Keratinocyte (primary cell): ENCODE results near the gene MYORG. TPM values are rescaled to one million over a fixed set of nuclear protein-coding genes. Genes with fewer than 3 reads are reported as not detected.

Source experiments
- DNase-seq: peaks from one replicate; pipeline ENCODE4 v3.0.0-alpha.2; 2011; ENCODE audit warnings: low read depth, missing footprints, low spot score
- FAIRE-seq: peaks from 2 replicates; lab custom pipeline; 2011; peaks lifted over from hg19 to GRCh38; lab: Jason Lieb, UNC
- H2AFZ ChIP-seq: 2 replicates; pipeline ENCODE4 v1.6.0; 2012; ENCODE audit warnings: low read length, control low read depth, inconsistent platforms; ENCODE audit not compliant: control insufficient read depth
- H3K27ac ChIP-seq: 2 replicates; pipeline ENCODE4 v1.5.1; 2011; ENCODE audit warnings: low read length; ENCODE audit not compliant: control insufficient read depth, insufficient read depth
- H3K27me3 ChIP-seq: 3 replicates; pipeline ENCODE4 v1.6.0; 2011; ENCODE audit warnings: low read length; ENCODE audit not compliant: control insufficient read depth, insufficient read depth; ENCODE audit errors: extremely low read depth
- H3K36me3 ChIP-seq, 2 experiments: 2 replicates in 1 of 2; 3 replicates in 1 of 2; pipeline ENCODE4 v1.5.1; 2011; ENCODE audit warnings: low read length in 2 of 2, mild to moderate bottlenecking in 1 of 2; ENCODE audit not compliant: control insufficient read depth in 2 of 2, insufficient read depth in 2 of 2; ENCODE audit errors: extremely low read depth in 1 of 2
- H3K4me1 ChIP-seq: 3 replicates; pipeline ENCODE4 v1.5.1; 2011; ENCODE audit warnings: low read length; ENCODE audit not compliant: control insufficient read depth, insufficient read depth; ENCODE audit errors: extremely low read depth
- H3K4me2 ChIP-seq: 3 replicates; pipeline ENCODE4 v1.6.0; 2011; ENCODE audit warnings: low read depth, low read length; ENCODE audit not compliant: control insufficient read depth, insufficient read depth; ENCODE audit errors: extremely low read depth
- H3K4me3 ChIP-seq, 3 experiments: fragments of 200-600 bp in 1 of 3; sonication (generic) in 1 of 3; 2 replicates in 2 of 3; 3 replicates in 1 of 3; pipeline ENCODE4 v1.5.1; 2011 to 2016; ENCODE audit warnings: low read length in 3 of 3, mild to moderate bottlenecking in 3 of 3, control low read depth in 2 of 3, inconsistent platforms in 1 of 3, low read depth in 1 of 3, mixed read lengths in 1 of 3, mixed run types in 1 of 3, moderate library complexity in 1 of 3; ENCODE audit not compliant: control insufficient read depth in 2 of 3, insufficient read depth in 2 of 3; ENCODE audit errors: extremely low read depth in 1 of 3
- H3K79me2 ChIP-seq: 2 replicates; pipeline ENCODE4 v1.6.0; 2012; ENCODE audit warnings: low read length; ENCODE audit not compliant: control insufficient read depth, insufficient read depth
- H3K9ac ChIP-seq: 3 replicates; pipeline ENCODE4 v1.6.0; 2011; ENCODE audit warnings: low read length; ENCODE audit not compliant: control insufficient read depth, insufficient read depth; ENCODE audit errors: extremely low read depth
- H3K9me1 ChIP-seq: 3 replicates; pipeline ENCODE4 v1.6.0; 2011; ENCODE audit warnings: low read length; ENCODE audit not compliant: control insufficient read depth, insufficient read depth; ENCODE audit errors: extremely low read depth
- H3K9me3 ChIP-seq: 2 replicates; pipeline ENCODE4 v1.5.1; 2012; ENCODE audit warnings: low read depth, low read length; ENCODE audit not compliant: control insufficient read depth
- H4K20me1 ChIP-seq: 3 replicates; pipeline ENCODE4 v1.6.0; 2011; ENCODE audit warnings: low read length; ENCODE audit not compliant: control insufficient read depth, insufficient read depth; ENCODE audit errors: extremely low read depth
- CTCF ChIP-seq, 3 experiments: IDR thresholded peaks in 1 of 3; conservative IDR thresholded peaks in 1 of 3; optimal IDR thresholded peaks in 1 of 3; 2 replicates in 2 of 3; 3 replicates in 1 of 3; pipeline versions ENCODE3 to v1.5.1; 2011; ENCODE audit warnings: low read length in 3 of 3, mild to moderate bottlenecking in 3 of 3, moderate library complexity in 2 of 3, control low read depth in 1 of 3, inconsistent platforms in 1 of 3; ENCODE audit not compliant: insufficient read depth in 2 of 3; ENCODE audit errors: extremely low read depth in 1 of 3
- EZH2 ChIP-seq: IDR thresholded peaks from one replicate; pipeline ENCODE4 v1.6.1; 2012; ENCODE audit warnings: inconsistent platforms, mild to moderate bottlenecking, low read length, moderate library complexity
- dilution Hi-C: fragments of 300-500 bp; cut with MboI; formaldehyde crosslinking; loops from one replicate; pipeline ENCODE4 v1.7.0; 2020; ENCODE audit warnings: low sequenced_read_pairs; ENCODE audit not compliant: extremely low pct_ligation_motif_present
- polyA plus RNA-seq, 5 experiments: library from polyadenylated mRNA; depleted of rRNA in 3 of 5; stranded (reverse) in 3 of 5; stranded (forward) in 1 of 5; unstranded in 1 of 5; fragments of >200 nt; gene quantifications; 1 replicate in 1 of 5; 2 replicates in 3 of 5; 3 replicates in 1 of 5; pipeline versions ENCODE4 v1.2.1 to v1.2.3, GENCODE V29; 2011 to 2012; ENCODE audit warnings: missing spikeins in 2 of 5, low read depth in 1 of 5, low replicate concordance in 1 of 5

MYORG gene
- polyA plus RNA-seq, 1 donor (not counting 4 experiments of a cell fraction or from before 2014, with no cell fraction given) = 3.1 TPM

- FAIRE-seq (peak; percentile 55), DNase-seq (no peak)
- no peak for TF ChIP-seq CTCF (optimal IDR thresholded peaks at IDR 0.05 in 1 of 3, IDR thresholded peaks at IDR 0.05 in 1 of 3, conservative IDR thresholded peaks at IDR 0.05 in 1 of 3; ENCODE audit: extremely low read depth in 1 of 3, insufficient read depth in 2 of 3, low read length in 3 of 3)
- no peak for TF ChIP-seq EZH2
- no peak overlapping the region for H3K27ac ChIP-seq
- H3K4me1 ChIP-seq = peaks cover 32% of the 10 kb centered on the region
- peak overlapping the region; percentile 99 for H3K4me2 ChIP-seq
- dilution Hi-C loops = no loop called here
- peaks cover 7% of the 10 kb centered on the region for H4K20me1 ChIP-seq
- H2AFZ ChIP-seq = no peak overlapping the region
- H3K79me2 ChIP-seq = no peaks in the 10 kb centered on the region
- peaks cover 5 to 11% of the 10 kb centered on the region in 2 experiments for H3K36me3 ChIP-seq
- peaks cover 14% of the 10 kb centered on the region for H3K27me3 ChIP-seq
- peaks cover 7% of the 10 kb centered on the region for H3K9me3 ChIP-seq
- H3K9me1 ChIP-seq = no peaks in the 10 kb centered on the region
- peak overlapping the region in 1 of 3 experiments; percentile 10 for H3K4me3 ChIP-seq
- no peak overlapping the region for H3K9ac ChIP-seq
These were observed 1.7 kb downstream of the MYORG start for GRCh38 chr9:34374905-34375552.

- H3K4me1 ChIP-seq = peaks cover 32% of the 10 kb centered on the region
- H3K9me1 ChIP-seq = no peaks in the 10 kb centered on the region
- TF ChIP-seq CTCF (optimal IDR thresholded peaks at IDR 0.05 in 1 of 3, IDR thresholded peaks at IDR 0.05 in 1 of 3, conservative IDR thresholded peaks at IDR 0.05 in 1 of 3; ENCODE audit: extremely low read depth in 1 of 3, insufficient read depth in 2 of 3, low read length in 3 of 3) (no peak), EZH2 (no peak)
- no peak overlapping the region for H3K9ac ChIP-seq
- no peak overlapping the region for H3K4me3 ChIP-seq
- DNase-seq (no peak), FAIRE-seq (no peak)
- H4K20me1 ChIP-seq = peaks cover 7% of the 10 kb centered on the region
- H3K27ac ChIP-seq = no peak overlapping the region
- dilution Hi-C loops = no loop called here
- H2AFZ ChIP-seq = no peak overlapping the region
- H3K4me2 ChIP-seq = no peak overlapping the region
- H3K79me2 ChIP-seq = no peaks in the 10 kb centered on the region
- H3K27me3 ChIP-seq = peaks cover 14% of the 10 kb centered on the region
- H3K9me3 ChIP-seq = peaks cover 7% of the 10 kb centered on the region
- peaks cover 5 to 16% of the 10 kb centered on the region in 2 experiments for H3K36me3 ChIP-seq
These were observed 2.4 kb downstream of the MYORG start for GRCh38 chr9:34374339-34374738.
